Keratinocyte (primary cell): Measurements from ENCODE around the gene GFOD1. TPM values are rescaled to one million over a fixed set of nuclear protein-coding genes. Genes with fewer than 3 reads are reported as not detected.

Experiments used
- DNase-seq: peaks from one replicate; pipeline ENCODE4 v3.0.0-alpha.2; 2011; ENCODE audit warnings: low read depth, missing footprints, low spot score
- FAIRE-seq: peaks from 2 replicates; lab custom pipeline; 2011; peaks lifted over from hg19 to GRCh38; lab: Jason Lieb, UNC
- H2AFZ ChIP-seq: 2 replicates; pipeline ENCODE4 v1.6.0; 2012; ENCODE audit warnings: low read length, control low read depth, inconsistent platforms; ENCODE audit not compliant: control insufficient read depth
- H3K27ac ChIP-seq: 2 replicates; pipeline ENCODE4 v1.5.1; 2011; ENCODE audit warnings: low read length; ENCODE audit not compliant: control insufficient read depth, insufficient read depth
- H3K27me3 ChIP-seq: 3 replicates; pipeline ENCODE4 v1.6.0; 2011; ENCODE audit warnings: low read length; ENCODE audit not compliant: control insufficient read depth, insufficient read depth; ENCODE audit errors: extremely low read depth
- H3K36me3 ChIP-seq, 2 experiments: 2 replicates in 1 of 2; 3 replicates in 1 of 2; pipeline ENCODE4 v1.5.1; 2011; ENCODE audit warnings: low read length in 2 of 2, mild to moderate bottlenecking in 1 of 2; ENCODE audit not compliant: control insufficient read depth in 2 of 2, insufficient read depth in 2 of 2; ENCODE audit errors: extremely low read depth in 1 of 2
- H3K4me1 ChIP-seq: 3 replicates; pipeline ENCODE4 v1.5.1; 2011; ENCODE audit warnings: low read length; ENCODE audit not compliant: control insufficient read depth, insufficient read depth; ENCODE audit errors: extremely low read depth
- H3K4me2 ChIP-seq: 3 replicates; pipeline ENCODE4 v1.6.0; 2011; ENCODE audit warnings: low read depth, low read length; ENCODE audit not compliant: control insufficient read depth, insufficient read depth; ENCODE audit errors: extremely low read depth
- H3K4me3 ChIP-seq, 3 experiments: fragments of 200-600 bp in 1 of 3; sonication (generic) in 1 of 3; 2 replicates in 2 of 3; 3 replicates in 1 of 3; pipeline ENCODE4 v1.5.1; 2011 to 2016; ENCODE audit warnings: low read length in 3 of 3, mild to moderate bottlenecking in 3 of 3, control low read depth in 2 of 3, inconsistent platforms in 1 of 3, low read depth in 1 of 3, mixed read lengths in 1 of 3, mixed run types in 1 of 3, moderate library complexity in 1 of 3; ENCODE audit not compliant: control insufficient read depth in 2 of 3, insufficient read depth in 2 of 3; ENCODE audit errors: extremely low read depth in 1 of 3
- H3K79me2 ChIP-seq: 2 replicates; pipeline ENCODE4 v1.6.0; 2012; ENCODE audit warnings: low read length; ENCODE audit not compliant: control insufficient read depth, insufficient read depth
- H3K9ac ChIP-seq: 3 replicates; pipeline ENCODE4 v1.6.0; 2011; ENCODE audit warnings: low read length; ENCODE audit not compliant: control insufficient read depth, insufficient read depth; ENCODE audit errors: extremely low read depth
- H3K9me1 ChIP-seq: 3 replicates; pipeline ENCODE4 v1.6.0; 2011; ENCODE audit warnings: low read length; ENCODE audit not compliant: control insufficient read depth, insufficient read depth; ENCODE audit errors: extremely low read depth
- H3K9me3 ChIP-seq: 2 replicates; pipeline ENCODE4 v1.5.1; 2012; ENCODE audit warnings: low read depth, low read length; ENCODE audit not compliant: control insufficient read depth
- H4K20me1 ChIP-seq: 3 replicates; pipeline ENCODE4 v1.6.0; 2011; ENCODE audit warnings: low read length; ENCODE audit not compliant: control insufficient read depth, insufficient read depth; ENCODE audit errors: extremely low read depth
- EZH2 ChIP-seq: IDR thresholded peaks from one replicate; pipeline ENCODE4 v1.6.1; 2012; ENCODE audit warnings: inconsistent platforms, mild to moderate bottlenecking, low read length, moderate library complexity
- dilution Hi-C: fragments of 300-500 bp; cut with MboI; formaldehyde crosslinking; loops from one replicate; pipeline ENCODE4 v1.7.0; 2020; ENCODE audit warnings: low sequenced_read_pairs; ENCODE audit not compliant: extremely low pct_ligation_motif_present
- polyA plus RNA-seq, 5 experiments: library from polyadenylated mRNA; depleted of rRNA in 3 of 5; stranded (reverse) in 3 of 5; stranded (forward) in 1 of 5; unstranded in 1 of 5; fragments of >200 nt; gene quantifications; 1 replicate in 1 of 5; 2 replicates in 3 of 5; 3 replicates in 1 of 5; pipeline versions ENCODE4 v1.2.1 to v1.2.3, GENCODE V29; 2011 to 2012; ENCODE audit warnings: missing spikeins in 2 of 5, low read depth in 1 of 5, low replicate concordance in 1 of 5
- TF ChIP-seq, protein P1 (sequence below), 3 experiments: IDR thresholded peaks in 1 of 3; conservative IDR thresholded peaks in 1 of 3; optimal IDR thresholded peaks in 1 of 3; 2 replicates in 2 of 3; 3 replicates in 1 of 3; pipeline versions ENCODE3 to v1.5.1; 2011; ENCODE audit warnings: low read length in 3 of 3, mild to moderate bottlenecking in 3 of 3, moderate library complexity in 2 of 3, control low read depth in 1 of 3, inconsistent platforms in 1 of 3; ENCODE audit not compliant: insufficient read depth in 2 of 3; ENCODE audit errors: extremely low read depth in 1 of 3

Gene GFOD1
- polyA plus RNA-seq, 1 donor (not counting 4 experiments of a cell fraction or from before 2014, with no cell fraction given) = 7.2 TPM

DNA sequence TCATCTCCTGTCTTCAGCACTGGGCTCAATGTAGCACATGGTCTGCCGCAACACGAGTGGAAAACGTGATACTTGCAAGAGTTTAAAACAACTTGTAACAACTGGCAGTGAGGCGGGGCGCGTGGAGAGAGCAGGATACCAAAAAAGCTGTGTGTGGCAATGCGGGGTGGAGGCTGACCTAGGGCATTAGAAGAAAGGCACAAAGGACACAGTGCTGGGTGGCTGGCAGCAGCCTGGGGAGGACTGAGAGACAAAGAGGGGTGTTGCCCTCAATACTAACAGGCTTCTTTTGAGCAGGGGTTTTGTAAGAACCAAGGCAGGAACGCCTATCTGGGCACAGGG, 1.5 kb upstream of the GFOD1 start:
- Histone ChIP-seq H3K9me3 (no peaks in the 10 kb centered on the region), H3K4me2 (no peak overlapping the region), H3K4me3 (no peak overlapping the region), H3K36me3 (no peaks in the 10 kb centered on the region), H3K79me2 (peaks cover 27% of the 10 kb centered on the region), H3K9me1 (no peaks in the 10 kb centered on the region), H2AFZ (no peak overlapping the region), H3K4me1 (peaks cover 18% of the 10 kb centered on the region), H3K27me3 (no peaks in the 10 kb centered on the region), H4K20me1 (no peaks in the 10 kb centered on the region), H3K9ac (no peak overlapping the region), H3K27ac (no peak overlapping the region)
- DNase-seq = no peak
- no peak for FAIRE-seq
- dilution Hi-C loops = no loop called here
- TF ChIP-seq EZH2 = no peak
- TF ChIP-seq, protein P1, sequence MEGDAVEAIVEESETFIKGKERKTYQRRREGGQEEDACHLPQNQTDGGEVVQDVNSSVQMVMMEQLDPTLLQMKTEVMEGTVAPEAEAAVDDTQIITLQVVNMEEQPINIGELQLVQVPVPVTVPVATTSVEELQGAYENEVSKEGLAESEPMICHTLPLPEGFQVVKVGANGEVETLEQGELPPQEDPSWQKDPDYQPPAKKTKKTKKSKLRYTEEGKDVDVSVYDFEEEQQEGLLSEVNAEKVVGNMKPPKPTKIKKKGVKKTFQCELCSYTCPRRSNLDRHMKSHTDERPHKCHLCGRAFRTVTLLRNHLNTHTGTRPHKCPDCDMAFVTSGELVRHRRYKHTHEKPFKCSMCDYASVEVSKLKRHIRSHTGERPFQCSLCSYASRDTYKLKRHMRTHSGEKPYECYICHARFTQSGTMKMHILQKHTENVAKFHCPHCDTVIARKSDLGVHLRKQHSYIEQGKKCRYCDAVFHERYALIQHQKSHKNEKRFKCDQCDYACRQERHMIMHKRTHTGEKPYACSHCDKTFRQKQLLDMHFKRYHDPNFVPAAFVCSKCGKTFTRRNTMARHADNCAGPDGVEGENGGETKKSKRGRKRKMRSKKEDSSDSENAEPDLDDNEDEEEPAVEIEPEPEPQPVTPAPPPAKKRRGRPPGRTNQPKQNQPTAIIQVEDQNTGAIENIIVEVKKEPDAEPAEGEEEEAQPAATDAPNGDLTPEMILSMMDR (optimal IDR thresholded peaks at IDR 0.05 in 1 of 3, IDR thresholded peaks at IDR 0.05 in 1 of 3, conservative IDR thresholded peaks at IDR 0.05 in 1 of 3; ENCODE audit: extremely low read depth in 1 of 3, insufficient read depth in 2 of 3, low read length in 3 of 3) = no peak

DNA sequence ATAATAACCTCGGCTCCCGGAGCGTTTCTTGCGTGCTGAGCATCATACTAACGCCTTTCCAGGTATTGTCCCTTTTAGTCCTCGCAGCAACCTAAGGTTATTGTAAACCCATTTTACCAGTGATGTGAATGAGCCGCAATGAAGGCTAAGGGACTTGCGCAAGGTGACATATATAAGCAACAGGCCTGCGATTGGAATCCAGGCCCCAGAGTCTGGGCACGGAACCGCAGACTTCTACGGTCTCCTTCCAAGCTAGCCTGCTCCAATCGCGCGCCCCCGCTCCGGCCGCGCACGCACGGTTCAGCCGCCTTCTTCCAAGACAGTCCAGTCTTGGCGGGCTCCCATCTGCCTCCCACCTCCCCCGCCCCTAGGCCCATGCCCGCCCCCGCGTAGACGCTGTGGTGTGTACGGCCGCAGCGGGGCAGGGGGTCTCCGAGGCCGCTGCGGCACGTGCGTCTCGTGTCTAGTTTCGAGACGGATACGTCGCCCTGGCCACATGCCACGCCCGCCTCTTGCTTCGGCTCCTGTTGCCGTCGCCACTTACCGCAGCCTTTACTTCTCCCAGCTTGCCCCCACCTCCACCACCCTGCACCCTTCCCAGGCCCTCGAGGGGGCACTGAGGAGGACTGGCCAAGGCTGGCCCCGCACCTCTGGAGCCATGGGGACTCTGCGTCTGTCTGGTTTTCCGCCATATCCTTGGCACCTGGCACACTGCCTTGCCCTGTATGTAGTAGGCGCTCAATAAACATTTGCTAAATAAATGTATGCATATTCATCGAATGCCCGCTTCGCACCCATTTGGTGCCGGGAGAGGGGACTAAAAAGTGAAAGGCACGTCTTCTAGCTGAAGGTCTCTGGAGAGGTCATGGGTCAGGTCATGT, 855 bp upstream of the GFOD1 start:
- dilution Hi-C loops = no loop called here
- peak overlapping the region; percentile 98 for H3K4me2 ChIP-seq
- H4K20me1 ChIP-seq = no peaks in the 10 kb centered on the region
- H3K79me2 ChIP-seq = peaks cover 33% of the 10 kb centered on the region
- H3K4me3 ChIP-seq = peak overlapping the region; percentile 38 to 84 (median 79)
- TF ChIP-seq EZH2 = no peak
- TF ChIP-seq, protein P1 (optimal IDR thresholded peaks at IDR 0.05 in 1 of 3, IDR thresholded peaks at IDR 0.05 in 1 of 3, conservative IDR thresholded peaks at IDR 0.05 in 1 of 3; ENCODE audit: extremely low read depth in 1 of 3, insufficient read depth in 2 of 3, low read length in 3 of 3) = no peak
- H3K9me1 ChIP-seq = no peaks in the 10 kb centered on the region
- H3K9me3 ChIP-seq = no peaks in the 10 kb centered on the region
- DNase-seq (no peak), FAIRE-seq (no peak)
- peak overlapping the region; percentile 92 for H2AFZ ChIP-seq
- peak overlapping the region; percentile 74 for H3K9ac ChIP-seq
- peak overlapping the region; percentile 54 for H3K27ac ChIP-seq
- H3K4me1 ChIP-seq = peaks cover 21% of the 10 kb centered on the region
- H3K27me3 ChIP-seq = no peaks in the 10 kb centered on the region
- H3K36me3 ChIP-seq = peaks cover under 1 to 5% of the 10 kb centered on the region in 2 experiments
